ENCODE measurements around the gene COASY.

The COASY gene

DNA sequence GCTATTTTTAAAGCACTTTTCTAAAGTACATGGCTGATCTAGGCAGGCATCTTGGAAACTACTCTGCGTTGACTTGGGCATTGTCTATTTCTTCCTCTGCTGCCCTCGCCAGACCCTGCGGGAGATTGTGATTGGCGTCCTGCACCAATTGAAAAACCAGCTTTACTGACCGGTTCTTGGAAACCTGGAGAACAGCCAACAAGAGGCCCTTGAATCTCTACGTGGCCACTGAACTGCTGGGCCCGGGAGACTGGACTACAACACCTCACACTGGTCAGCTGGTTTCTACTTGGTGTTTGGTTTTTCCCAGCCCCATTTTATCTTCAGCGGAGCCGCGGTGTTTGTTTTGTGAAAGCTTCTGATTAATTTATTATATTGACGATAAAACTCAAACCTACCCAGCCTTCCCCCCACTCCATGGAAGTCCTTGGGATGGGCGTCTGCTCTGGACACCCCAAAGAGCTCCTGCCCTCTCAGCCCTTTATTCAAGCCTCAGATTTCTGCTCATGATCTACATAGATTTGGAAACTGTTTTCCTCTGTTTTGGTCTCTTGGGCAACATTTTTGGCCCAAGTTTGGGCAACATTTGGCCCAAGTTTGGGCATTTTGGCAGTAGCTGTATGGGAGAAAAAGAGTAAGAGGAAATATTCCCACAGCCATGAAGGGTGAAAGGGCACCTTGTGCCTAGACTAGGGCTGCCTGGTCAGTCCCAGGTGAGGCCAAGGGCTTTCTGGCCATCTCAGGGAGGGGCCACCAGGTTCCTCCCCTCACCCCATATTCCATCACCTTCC lies 9.7 kb downstream of the COASY start:
- DNase-seq, result no peak

DNA sequence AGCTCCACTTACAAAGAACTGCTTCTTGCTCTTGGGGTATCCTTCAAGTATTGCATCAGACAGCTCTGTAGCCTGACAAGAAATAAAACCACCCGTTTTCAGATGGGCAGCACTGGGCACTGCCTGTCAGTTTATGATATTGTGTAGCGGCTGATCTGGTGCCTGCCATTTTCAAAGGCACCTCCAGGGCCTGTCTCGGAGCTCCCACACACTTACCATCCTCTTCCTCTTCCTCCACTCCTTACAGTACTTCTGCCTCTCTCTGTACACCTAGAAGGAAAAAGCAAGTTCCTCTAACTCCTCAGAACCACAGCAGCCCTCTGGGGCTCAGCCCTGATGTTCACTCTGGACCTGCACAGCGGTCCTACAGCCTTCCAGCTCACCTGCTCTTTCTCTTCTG lies 11.1 kb downstream of the COASY start:
- DNase-seq, result no peak

DNA sequence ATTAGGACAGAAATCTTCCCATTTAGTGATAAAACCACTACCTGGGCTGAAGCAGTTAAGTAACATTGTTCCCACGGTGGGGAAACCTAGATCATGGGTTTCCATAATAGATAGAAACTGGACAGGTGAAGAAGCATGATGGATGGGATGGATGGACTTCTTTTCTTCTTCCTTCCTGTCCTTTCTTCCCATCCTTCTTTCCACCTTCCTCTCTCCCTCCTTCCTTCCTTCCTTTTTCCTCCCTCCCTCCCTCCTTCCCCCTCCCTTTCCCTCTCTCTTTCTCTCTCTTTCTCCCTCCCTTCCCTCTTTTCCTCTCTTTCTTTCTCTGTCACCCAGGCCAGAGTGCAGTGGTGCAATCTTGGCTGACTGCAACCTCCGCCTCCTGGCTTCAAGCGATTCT lies 12.5 kb downstream of the COASY start:
- DNase-seq, result no peak

- DNase-seq, result no peak
Measured at GRCh38 chr17:42577140-42577531, 15.2 kb downstream of the COASY start.

GRCh38 chr17:42577532-42578281 lies 15.8 kb downstream of the COASY start, which contains the start of gene PSMC3IP:
TSS of gene PSMC3IP (minus strand) at chr17:42577729. CDS start at chr17:42577686, 43 bp downstream.
- DNase-seq, result peak; percentile 54 to 96 (median 91)

DNA sequence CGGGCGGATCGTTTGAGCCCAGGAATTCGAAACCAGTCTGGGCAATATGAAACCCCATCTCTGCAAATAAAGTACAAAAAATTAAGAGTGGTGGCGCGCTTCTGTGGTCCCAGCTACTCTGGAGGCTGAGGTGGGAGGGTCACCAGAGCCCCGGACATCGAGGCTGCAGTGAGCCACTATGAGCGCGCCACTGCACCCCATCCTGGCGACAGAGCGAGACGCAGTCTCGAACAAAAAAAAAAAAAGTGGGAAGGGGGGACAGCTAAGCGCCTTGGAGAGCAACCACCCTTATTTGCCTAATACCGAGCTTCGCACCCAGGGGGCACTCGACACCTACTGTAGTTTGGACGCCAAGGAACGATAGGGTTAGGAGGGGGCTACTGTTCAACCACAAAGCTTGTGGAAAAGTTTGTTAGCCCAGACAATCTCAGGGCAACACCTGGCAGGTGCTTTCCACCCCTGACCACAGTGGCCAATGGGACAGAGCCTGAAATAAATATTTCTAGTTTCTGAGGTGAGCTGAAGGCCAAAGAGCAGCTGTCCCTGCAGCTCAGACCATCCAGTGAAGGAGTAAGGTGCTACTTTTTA lies 16.4 kb downstream of the COASY start:
- peak in 38 of 51 donors; percentile 5 to 70 (median 44) for DNase-seq

GRCh38 chr17:42579794-42580551 lies 18.0 kb downstream of the COASY start:
- no peak for DNase-seq

GRCh38 chr17:42581744-42582270 lies 19.9 kb downstream of the COASY start:
- no peak for DNase-seq

DNA sequence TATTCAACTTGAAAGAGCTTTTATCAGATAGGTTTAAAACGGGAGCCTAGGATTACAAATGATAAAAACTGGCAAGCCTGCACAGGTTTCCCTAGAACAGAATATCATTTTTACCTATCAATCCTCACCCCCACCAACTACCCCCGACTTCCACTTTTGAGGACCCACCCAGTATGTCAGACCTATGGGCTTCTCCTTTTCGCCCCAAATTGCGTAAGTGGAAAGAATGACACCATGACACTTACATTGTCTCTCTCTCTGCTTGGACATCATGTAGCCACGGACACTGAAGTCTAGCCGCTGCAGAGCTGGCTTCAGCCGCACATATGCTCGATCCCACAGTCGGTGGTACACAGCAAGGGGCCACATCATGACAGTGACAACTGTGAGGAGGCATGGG lies 22.9 kb downstream of the COASY start:
- DNase-seq, result no peak

GRCh38 chr17:42585353-42585752 lies 23.4 kb downstream of the COASY start:
- no peak for DNase-seq

DNA sequence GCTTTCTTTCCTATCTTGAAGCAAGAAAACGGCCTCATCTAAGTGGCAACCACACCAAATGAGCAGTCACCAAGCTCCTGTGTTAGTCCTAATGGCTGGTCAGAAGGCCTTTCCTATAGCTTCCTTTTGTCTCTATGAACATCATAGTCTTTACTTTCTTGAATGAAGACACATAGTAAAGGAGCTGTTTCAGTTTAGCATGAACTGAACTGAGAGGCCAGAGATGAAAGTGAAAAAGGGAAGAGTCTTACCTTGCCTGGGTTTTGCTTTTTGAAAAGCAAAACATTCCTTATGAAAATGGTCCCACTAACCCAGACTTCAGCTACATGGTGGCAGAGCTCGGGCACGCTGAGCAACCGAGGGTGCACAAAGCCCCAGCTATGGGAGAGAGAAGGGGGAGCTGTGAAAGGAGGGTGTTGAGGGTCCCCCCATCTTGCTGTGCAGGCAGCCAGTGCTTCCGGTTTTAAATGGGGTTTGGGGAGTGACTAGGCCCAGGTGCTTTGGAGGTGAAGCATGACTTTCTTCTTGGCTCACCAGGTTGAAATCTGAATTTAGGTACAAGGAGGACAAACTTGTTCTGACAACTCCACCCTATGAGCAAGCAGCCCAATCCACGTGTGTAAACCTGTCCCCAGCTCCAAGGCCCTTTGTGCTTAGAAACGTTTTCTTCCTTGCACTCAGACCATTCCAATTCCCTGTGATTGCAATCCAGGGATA lies 24.7 kb downstream of the COASY start:
- DNase-seq, result no peak

DNA sequence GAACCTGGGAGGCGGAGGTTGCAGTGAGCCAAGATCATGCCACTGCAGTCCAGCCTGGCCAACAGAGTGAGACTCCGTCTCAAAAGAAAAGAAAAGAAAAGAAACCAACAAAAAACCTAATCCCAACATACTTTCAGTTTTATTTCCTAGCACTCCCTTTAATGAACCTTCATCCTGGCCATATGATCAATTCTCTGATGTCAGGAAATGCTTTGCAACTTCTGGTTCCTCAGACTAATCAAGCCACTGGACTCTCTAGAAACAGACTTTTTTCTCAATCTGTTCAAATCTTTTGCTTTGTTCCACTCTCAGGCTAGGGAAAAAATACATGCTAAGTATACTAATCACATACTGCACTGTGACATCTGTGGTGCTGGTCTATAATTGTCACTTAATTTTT lies 28.9 kb downstream of the COASY start:
- DNase-seq, result no peak

DNA sequence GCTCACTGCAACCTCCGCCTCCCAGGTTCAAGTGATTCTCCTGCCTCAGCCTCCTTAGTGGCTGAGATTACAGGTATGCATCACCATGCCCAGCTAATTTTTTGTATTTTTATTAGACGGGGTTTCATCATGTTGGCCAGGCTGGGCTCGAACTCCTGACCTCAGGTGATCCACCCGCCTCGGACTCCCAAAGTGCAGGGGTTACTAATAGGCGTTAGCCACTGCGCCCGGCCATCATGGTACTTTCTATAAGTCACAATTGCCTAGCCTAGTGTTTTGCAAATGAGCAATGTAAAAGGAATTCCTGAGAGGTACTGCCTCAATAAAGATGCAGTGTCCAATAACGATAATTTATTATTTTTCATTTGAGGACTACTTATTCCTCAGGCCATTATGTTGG lies 29.5 kb downstream of the COASY start:
- DNase-seq, result no peak

- DNase-seq, result no peak
Measured at GRCh38 chr17:42596386-42596785, 34.4 kb downstream of the COASY start.

- peak in 18 of 51 donors; percentile 1 to 36 (median 7) for DNase-seq
Measured at GRCh38 chr17:42598905-42599304, 37.0 kb downstream of the COASY start.

GRCh38 chr17:42603318-42603717 lies 41.4 kb downstream of the COASY start:
- no peak for DNase-seq

DNA sequence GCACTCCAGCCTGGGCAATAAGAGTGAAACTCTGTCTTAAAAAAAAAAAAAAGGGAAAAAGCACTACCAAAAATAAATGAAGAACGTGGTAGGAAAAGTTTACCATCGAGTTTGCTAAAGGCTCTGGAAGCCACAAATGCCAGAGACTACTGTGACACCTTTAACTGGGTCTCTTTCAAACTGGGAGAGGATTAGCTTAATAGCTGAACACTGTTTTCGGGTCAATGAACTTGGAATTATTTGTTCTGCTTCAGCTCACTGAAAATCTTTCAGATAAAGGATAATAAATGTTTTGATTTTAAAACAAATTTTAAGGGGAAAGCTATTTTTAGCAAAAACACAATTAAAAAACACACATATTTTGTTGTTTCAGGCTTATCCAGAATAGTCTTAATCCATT lies 45.8 kb downstream of the COASY start:
- DNase-seq, result no peak

- peak in 2 of 51 donors; percentile 41 to 46 for DNase-seq
Measured at GRCh38 chr17:42608305-42609181, 46.6 kb downstream of the COASY start.

DNA sequence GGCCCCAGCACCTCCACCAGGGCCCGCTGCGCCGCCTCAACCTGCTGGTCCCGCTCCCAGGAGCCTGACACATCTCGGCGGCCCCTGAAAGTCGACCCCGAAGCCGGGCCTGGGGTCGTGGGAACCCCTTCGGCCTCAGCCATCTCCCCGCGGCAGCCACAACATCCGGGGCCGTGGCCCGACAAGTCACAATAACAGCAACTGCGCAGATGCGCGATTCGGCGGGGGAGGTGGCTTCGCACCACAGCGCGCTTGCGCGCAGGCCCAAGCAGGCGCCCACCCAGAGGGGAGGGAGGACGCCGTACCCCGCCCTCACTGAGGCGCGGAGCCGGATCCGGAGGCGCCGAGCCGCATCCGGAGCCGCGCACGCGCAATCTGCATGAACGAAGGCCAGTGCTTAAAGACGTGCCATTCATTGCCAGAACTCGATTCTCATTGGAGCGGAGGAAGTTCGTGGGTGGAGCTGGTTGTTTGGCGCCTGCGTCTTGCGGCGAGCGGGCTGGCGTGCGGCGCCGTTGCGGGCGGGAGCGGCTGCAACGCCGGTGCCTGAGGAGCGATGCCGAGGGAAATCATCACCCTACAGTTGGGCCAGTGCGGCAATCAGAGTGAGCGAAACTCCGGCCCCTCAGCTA lies 47.4 kb downstream of the COASY start, which contains the start of the genes RETREG3 and TUBG1:
TSS of gene RETREG3 (minus strand) at position 193 of the 632 bp plus-strand sequence. CDS start at position 143, 50 bp downstream.
TSS of gene TUBG1 (plus strand) at position 502 of the 632 bp plus-strand sequence. CDS start at position 557, 55 bp downstream.
- DNase-seq, result peak; percentile 91 to 99 (median 98)
